ENCODE results near the gene BCL2L12. TPM values are rescaled to one million over a fixed set of nuclear protein-coding genes. Genes with fewer than 3 reads are reported as not detected.
A peak's percentile ranks its signal among the peaks of the same experiment; 100 is the strongest.

Gene BCL2L12
- total and polyA plus RNA-seq, 2 of the 13 experiments (the other 11 are each of a cell fraction or from before 2014, with no cell fraction given), result 26.8 to 40.8 TPM

DNA sequence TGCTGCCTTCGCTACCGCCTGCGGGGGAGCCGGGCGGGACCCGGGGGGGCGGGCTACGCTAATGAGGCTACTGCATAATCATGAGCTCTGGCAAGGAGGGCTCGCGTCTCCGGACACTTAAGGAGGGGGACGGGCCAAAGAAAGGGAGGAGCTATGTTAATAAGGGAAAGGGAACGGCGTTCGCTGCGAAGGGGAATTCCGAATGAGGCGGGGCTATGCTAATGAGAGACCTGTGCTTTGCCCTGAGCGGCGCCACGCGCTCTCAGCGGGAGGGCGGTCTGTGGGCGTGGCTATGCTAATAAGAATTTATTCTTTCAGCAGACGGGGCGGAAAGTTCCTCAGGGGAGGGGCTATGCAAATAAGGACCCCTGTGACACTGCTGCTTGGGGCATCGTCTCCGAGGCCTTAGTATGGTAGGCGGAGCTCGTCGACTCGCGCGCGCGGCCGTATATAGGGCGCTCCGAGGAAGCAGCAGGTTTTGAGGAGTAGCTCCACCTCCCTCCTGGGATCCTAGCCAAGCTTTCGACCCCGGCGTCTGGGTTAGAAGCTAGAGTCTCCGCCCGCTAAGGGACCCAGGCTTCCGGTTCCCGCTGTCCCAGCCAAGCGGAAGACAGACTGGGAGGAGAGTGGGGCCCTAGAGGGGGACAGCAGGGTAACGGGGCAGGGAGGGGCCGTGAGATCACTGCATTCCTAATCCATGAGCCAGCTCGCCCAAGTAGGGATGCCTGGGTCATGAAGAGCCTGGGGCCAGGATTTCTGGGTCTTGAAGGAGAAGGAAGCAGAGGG is 25.4 kb upstream of the BCL2L12 start, which contains the start of gene RRAS:
TSS of gene RRAS (minus strand) at position 31 of the 786 bp plus-strand sequence. CDS start 45 bp downstream, outside the sequence.
- WGBS (ENCODE audit: low lambda C conversion rate), result 2% methylated on average over 44 of the region's 51 CpGs
- peak; percentile 64; the same call in 1 of the 2 replicates for TF ChIP-seq DMAP1 (CRISPR knock-in tag; IDR thresholded peaks at IDR 0.05)
- TF ChIP-seq GTF2F1 (IDR thresholded peaks at IDR 0.05; ENCODE audit: low read length), result peak; percentile 70; the same call in 1 of the 2 replicates
- TF ChIP-seq ISL2 (CRISPR knock-in tag; IDR thresholded peaks at IDR 0.05), result 0 out of 2 replicates have a peak, but pooled peaks have one; percentile 20
- TF ChIP-seq FOXC1 (CRISPR knock-in tag; IDR thresholded peaks at IDR 0.05; ENCODE audit: borderline replicate concordance), result no peak
- peak; percentile 79; the same call in 1 of the 2 replicates for TF ChIP-seq ZNF350 (CRISPR knock-in tag; IDR thresholded peaks at IDR 0.05; ENCODE audit: borderline replicate concordance, low read depth)
- peak; percentile 71 for TF ChIP-seq CREM (IDR thresholded peaks at IDR 0.05)
- TF ChIP-seq CREM (CRISPR knock-in tag; IDR thresholded peaks at IDR 0.05), result no peak
- peak; percentile 99 for TF ChIP-seq ETV5 (CRISPR knock-in tag; IDR thresholded peaks at IDR 0.05; ENCODE audit: borderline replicate concordance)
- no peak for TF ChIP-seq ZNF3 (CRISPR knock-in tag; IDR thresholded peaks at IDR 0.05)
- peak; percentile 55 for TF ChIP-seq PHF8 (CRISPR knock-in tag; IDR thresholded peaks at IDR 0.05)
- no peak; the same call in 1 of the 2 replicates for TF ChIP-seq HMG20B (CRISPR knock-in tag; conservative IDR thresholded peaks at IDR 0.05)
- no peak for TF ChIP-seq ETV6 (CRISPR knock-in tag; conservative IDR thresholded peaks at IDR 0.05)
- TF ChIP-seq, protein P1, sequence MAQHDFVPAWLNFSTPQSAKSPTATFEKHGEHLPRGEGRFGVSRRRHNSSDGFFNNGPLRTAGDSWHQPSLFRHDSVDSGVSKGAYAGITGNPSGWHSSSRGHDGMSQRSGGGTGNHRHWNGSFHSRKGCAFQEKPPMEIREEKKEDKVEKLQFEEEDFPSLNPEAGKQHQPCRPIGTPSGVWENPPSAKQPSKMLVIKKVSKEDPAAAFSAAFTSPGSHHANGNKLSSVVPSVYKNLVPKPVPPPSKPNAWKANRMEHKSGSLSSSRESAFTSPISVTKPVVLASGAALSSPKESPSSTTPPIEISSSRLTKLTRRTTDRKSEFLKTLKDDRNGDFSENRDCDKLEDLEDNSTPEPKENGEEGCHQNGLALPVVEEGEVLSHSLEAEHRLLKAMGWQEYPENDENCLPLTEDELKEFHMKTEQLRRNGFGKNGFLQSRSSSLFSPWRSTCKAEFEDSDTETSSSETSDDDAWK (CRISPR knock-in tag; IDR thresholded peaks at IDR 0.05), result no peak
- TF ChIP-seq, protein P2, sequence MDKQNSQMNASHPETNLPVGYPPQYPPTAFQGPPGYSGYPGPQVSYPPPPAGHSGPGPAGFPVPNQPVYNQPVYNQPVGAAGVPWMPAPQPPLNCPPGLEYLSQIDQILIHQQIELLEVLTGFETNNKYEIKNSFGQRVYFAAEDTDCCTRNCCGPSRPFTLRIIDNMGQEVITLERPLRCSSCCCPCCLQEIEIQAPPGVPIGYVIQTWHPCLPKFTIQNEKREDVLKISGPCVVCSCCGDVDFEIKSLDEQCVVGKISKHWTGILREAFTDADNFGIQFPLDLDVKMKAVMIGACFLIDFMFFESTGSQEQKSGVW (CRISPR knock-in tag; IDR thresholded peaks at IDR 0.05; ENCODE audit: borderline replicate concordance), result no peak
- 0 out of 2 replicates have a peak, but pooled peaks have one; percentile 35 for TF ChIP-seq ZNF749 (CRISPR knock-in tag; IDR thresholded peaks at IDR 0.05; ENCODE audit: borderline replicate concordance)
- TF ChIP-seq, protein P3, sequence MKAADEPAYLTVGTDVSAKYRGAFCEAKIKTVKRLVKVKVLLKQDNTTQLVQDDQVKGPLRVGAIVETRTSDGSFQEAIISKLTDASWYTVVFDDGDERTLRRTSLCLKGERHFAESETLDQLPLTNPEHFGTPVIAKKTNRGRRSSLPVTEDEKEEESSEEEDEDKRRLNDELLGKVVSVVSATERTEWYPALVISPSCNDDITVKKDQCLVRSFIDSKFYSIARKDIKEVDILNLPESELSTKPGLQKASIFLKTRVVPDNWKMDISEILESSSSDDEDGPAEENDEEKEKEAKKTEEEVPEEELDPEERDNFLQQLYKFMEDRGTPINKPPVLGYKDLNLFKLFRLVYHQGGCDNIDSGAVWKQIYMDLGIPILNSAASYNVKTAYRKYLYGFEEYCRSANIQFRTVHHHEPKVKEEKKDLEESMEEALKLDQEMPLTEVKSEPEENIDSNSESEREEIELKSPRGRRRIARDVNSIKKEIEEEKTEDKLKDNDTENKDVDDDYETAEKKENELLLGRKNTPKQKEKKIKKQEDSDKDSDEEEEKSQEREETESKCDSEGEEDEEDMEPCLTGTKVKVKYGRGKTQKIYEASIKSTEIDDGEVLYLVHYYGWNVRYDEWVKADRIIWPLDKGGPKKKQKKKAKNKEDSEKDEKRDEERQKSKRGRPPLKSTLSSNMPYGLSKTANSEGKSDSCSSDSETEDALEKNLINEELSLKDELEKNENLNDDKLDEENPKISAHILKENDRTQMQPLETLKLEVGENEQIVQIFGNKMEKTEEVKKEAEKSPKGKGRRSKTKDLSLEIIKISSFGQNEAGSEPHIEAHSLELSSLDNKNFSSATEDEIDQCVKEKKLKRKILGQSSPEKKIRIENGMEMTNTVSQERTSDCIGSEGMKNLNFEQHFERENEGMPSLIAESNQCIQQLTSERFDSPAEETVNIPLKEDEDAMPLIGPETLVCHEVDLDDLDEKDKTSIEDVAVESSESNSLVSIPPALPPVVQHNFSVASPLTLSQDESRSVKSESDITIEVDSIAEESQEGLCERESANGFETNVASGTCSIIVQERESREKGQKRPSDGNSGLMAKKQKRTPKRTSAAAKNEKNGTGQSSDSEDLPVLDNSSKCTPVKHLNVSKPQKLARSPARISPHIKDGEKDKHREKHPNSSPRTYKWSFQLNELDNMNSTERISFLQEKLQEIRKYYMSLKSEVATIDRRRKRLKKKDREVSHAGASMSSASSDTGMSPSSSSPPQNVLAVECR (CRISPR knock-in tag; IDR thresholded peaks at IDR 0.05; ENCODE audit: borderline replicate concordance), result peak; percentile 72; the same call in 1 of the 2 replicates
- peak; percentile 45; the same call in 1 of the 2 replicates for TF ChIP-seq ZKSCAN8 (CRISPR knock-in tag; IDR thresholded peaks at IDR 0.05; ENCODE audit: borderline replicate concordance)
- TF ChIP-seq BORCS8-MEF2B (CRISPR knock-in tag; IDR thresholded peaks at IDR 0.05), result peak; percentile 32; the same call in 1 of the 2 replicates

More for the DNA sequence above, 25.4 kb upstream of the BCL2L12 start, which contains the start of gene RRAS:
- H3K79me2 ChIP-seq (ENCODE audit: insufficient read depth, low read length), result peaks cover 31% of the 10 kb centered on the region
- H3K9me3 ChIP-seq (ENCODE audit: low read length), result no peaks in the 10 kb centered on the region
- ATAC-seq, result peak; percentile 77
- no peaks in the 10 kb centered on the region; a peak in 1 of 5 replicates for H3K36me3 ChIP-seq (replicated peaks in 1 of 2; ENCODE audit: control insufficient read depth in 1 of 2, insufficient read depth in 2 of 2, low read length in 2 of 2)
- ChIA-PET CTCF (ENCODE audit: low intra/inter-chr PET ratio, low total read pairs) (no interaction called here), POLR2A (interaction anchor here (0.6 to 4.6 kb wide), 32 partner anchors 8 to 880 kb away, joined by 3 to 92 read pairs (median 5); partner anchors contain the start of genes AKT1S1, ALDH16A1, BCL2L12 and FCGRT)
- peak within 1 kb of the TSS; percentile 82 to 89 (median 83) for H3K4me3 ChIP-seq (replicated peaks in 1 of 3; ENCODE audit: insufficient read depth in 1 of 3, low read depth in 2 of 3, low read length in 3 of 3)
- peak; percentile 98 for DNase-seq (ENCODE audit: low spot score)
- H3K4me2 ChIP-seq (ENCODE audit: low read depth, low read length), result peak within 1 kb of the TSS; percentile 90
- intact Hi-C loops (cut with micrococcal nuclease; ENCODE audit: unreplicated experiment) (loop anchor here (1.0 to 5.0 kb wide), 3 partner anchors 24 to 50 kb away; partner anchors contain the start of genes BCL2L12, IRF3 and PRMT1), in situ Hi-C loops (cut with HindIII; ENCODE audit: extremely low pct_ligation_motif_present, low pct_unique_long_range_greater_than_20kb) (no loop called here)
- no peaks in the 10 kb centered on the region; a peak in 1 of 5 replicates for H3K27me3 ChIP-seq (ENCODE audit: control insufficient read depth in 1 of 2, insufficient read depth in 2 of 2, low read length in 2 of 2)
- H4K20me1 ChIP-seq (ENCODE audit: insufficient read depth, low read length), result no peaks in the 10 kb centered on the region
- no TSS peak for BruUV-seq (replicated peaks)
- H2AFZ ChIP-seq (ENCODE audit: low read length), result no peak within 1 kb of the TSS
- peak; percentile 99 for FAIRE-seq
- H3K9ac ChIP-seq (ENCODE audit: insufficient read depth, low read depth, low read length), result peak within 1 kb of the TSS; percentile 99
- H3K27ac ChIP-seq (ENCODE audit: extremely low read length, insufficient read depth, low read length), result peak within 1 kb of the TSS; percentile 98
- peaks cover 43% of the 10 kb centered on the region for H3K4me1 ChIP-seq (ENCODE audit: insufficient read depth, low read length)

All from HepG2 (cell line).